Thoracic aorta (tissue), 2 donors: ENCODE measurements around the gene CLCN3. TPM values are rescaled to one million over a fixed set of nuclear protein-coding genes. Genes with fewer than 3 reads are reported as not detected.

Experiments used
- ATAC-seq: fragments of 150-250 bp; one replicate; pipeline ENCODE4 v1.8.0; 2017; ENCODE audit warnings: low read depth; ENCODE audit not compliant: insufficient number of reproducible peaks, low FRiP score
- DNase-seq: peaks from one replicate; pipeline ENCODE4 v3.0.0-alpha.2; 2020; ENCODE audit warnings: low spot score
- H3K27ac ChIP-seq, 2 donors: fragments of 200-600 bp; sonication (generic); 1 replicate in 1 of 2; 2 replicates in 1 of 2; pipeline ENCODE4 v1.5.1; 2016; ENCODE audit warnings: mild to moderate bottlenecking in 2 of 2, moderate library complexity in 2 of 2
- H3K27me3 ChIP-seq: fragments of 200-600 bp; sonication (generic); replicated peaks from 2 replicates; pipeline ENCODE4 v1.6.0; 2016; ENCODE audit warnings: mild to moderate bottlenecking; ENCODE audit not compliant: insufficient read depth
- H3K36me3 ChIP-seq: fragments of 200-600 bp; sonication (generic); one replicate; pipeline ENCODE4 v1.5.1; 2016
- H3K4me1 ChIP-seq, 2 donors: fragments of 200-600 bp; sonication (generic); 1 replicate in 1 of 2; 2 replicates in 1 of 2; pipeline versions ENCODE4 v1.5.1 to v1.6.0; 2016; ENCODE audit warnings: low read depth in 2 of 2, mild to moderate bottlenecking in 1 of 2; ENCODE audit not compliant: control insufficient read depth in 1 of 2
- H3K4me3 ChIP-seq: fragments of 200-600 bp; sonication (generic); 2 replicates; pipeline ENCODE4 v1.5.1; 2016; ENCODE audit warnings: mild to moderate bottlenecking
- H3K9me3 ChIP-seq: fragments of 200-600 bp; sonication (generic); 2 replicates; pipeline ENCODE4 v1.5.1; 2016
- total RNA-seq, 2 donors: library from RNA; depleted of rRNA; stranded (reverse); fragments of >200 nt; gene quantifications; one replicate each; pipeline versions ENCODE4 v1.1.0 to v1.2.3, GENCODE V29; 2016
- TF ChIP-seq, protein P1 (sequence below): fragments of 200-600 bp; sonication (generic); IDR thresholded peaks from one replicate; pipeline ENCODE4 v1.5.1; 2019; ENCODE audit warnings: antibody characterized with exemption

CLCN3 gene
- total RNA-seq, 2 donors from 2014 or later: 13.0 to 20.0 TPM

DNA sequence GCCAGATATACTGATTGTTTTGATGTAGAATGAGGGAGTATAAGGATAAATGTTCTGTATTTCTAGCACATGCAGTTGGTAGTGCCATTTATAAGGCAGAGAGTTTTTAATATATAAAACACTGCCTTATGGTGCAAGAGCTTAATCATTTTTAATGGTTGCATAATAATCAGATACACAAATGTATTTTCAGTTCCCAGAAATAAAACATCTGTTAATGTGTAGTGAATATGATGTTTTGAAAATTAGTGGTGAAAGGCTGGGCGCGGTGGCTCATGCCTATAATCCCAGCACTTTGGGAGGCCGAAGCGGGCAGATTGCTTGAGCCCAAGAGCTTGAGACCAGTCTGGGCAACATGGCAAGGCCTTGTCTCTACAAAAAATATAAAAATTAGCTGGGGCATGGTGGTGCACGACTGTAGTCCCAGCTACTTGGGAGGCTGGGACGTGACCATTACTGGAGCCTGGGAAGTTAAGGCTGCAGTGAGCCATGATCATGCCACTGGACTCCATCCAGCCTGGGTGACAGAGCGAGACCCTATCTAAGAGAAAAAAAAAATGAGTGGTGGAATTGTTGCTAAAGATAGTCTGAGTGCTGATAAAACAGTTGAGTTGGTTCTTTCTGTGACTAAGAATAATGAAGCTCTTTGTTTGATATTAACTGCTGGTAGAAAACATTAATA lies 29.3 kb downstream of the CLCN3 start:
- H3K36me3 ChIP-seq: no peaks in the 10 kb centered on the region
- TF ChIP-seq, protein P1, sequence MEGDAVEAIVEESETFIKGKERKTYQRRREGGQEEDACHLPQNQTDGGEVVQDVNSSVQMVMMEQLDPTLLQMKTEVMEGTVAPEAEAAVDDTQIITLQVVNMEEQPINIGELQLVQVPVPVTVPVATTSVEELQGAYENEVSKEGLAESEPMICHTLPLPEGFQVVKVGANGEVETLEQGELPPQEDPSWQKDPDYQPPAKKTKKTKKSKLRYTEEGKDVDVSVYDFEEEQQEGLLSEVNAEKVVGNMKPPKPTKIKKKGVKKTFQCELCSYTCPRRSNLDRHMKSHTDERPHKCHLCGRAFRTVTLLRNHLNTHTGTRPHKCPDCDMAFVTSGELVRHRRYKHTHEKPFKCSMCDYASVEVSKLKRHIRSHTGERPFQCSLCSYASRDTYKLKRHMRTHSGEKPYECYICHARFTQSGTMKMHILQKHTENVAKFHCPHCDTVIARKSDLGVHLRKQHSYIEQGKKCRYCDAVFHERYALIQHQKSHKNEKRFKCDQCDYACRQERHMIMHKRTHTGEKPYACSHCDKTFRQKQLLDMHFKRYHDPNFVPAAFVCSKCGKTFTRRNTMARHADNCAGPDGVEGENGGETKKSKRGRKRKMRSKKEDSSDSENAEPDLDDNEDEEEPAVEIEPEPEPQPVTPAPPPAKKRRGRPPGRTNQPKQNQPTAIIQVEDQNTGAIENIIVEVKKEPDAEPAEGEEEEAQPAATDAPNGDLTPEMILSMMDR: no peak
- peaks cover 0 to 11% of the 10 kb centered on the region in 2 donors for H3K4me1 ChIP-seq
- H3K4me3 ChIP-seq: no peak overlapping the region
- no peak for ATAC-seq
- no peak overlapping the region for H3K27ac ChIP-seq
- no peak for DNase-seq
- no peaks in the 10 kb centered on the region for H3K27me3 ChIP-seq
- H3K9me3 ChIP-seq: no peaks in the 10 kb centered on the region

DNA sequence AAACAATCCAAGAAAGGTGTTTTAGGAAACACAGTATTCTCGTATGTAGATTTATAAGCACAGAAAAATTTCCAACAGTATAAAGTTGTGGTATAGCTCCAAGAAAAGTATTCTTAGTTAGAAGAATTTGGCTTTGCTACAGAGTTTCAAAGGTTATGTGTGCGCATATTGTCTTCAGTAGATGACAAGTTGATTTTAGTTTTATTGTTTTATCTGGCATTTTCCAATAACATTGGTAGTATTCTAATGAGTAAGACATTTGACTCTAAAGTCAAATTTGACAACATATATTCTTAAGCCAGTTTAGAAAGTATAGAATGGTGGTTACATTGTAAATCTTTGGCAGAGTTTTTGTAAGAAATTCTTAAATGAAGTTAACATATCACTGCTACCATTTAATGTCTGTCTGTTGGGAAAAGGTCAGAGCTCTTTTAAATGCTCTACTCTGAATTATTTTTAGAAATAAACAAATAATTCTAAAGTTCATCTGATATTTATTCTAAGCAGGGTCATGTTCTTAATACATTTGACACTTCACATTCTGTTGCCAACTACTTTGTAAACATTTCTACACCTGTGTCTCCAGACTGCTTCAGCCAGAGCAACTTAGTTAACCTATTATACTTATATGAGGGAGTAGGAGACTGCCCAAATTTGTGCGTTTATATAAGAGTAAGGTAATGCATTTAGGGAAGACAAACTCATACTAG lies 30.0 kb downstream of the CLCN3 start:
- Histone ChIP-seq H3K27me3 (no peaks in the 10 kb centered on the region), H3K36me3 (no peaks in the 10 kb centered on the region), H3K4me1 (peaks cover 0 to 11% of the 10 kb centered on the region in 2 donors), H3K9me3 (no peaks in the 10 kb centered on the region), H3K4me3 (no peak overlapping the region), H3K27ac (no peak overlapping the region)
- TF ChIP-seq, protein P1: no peak
- no peak for DNase-seq
- no peak for ATAC-seq

DNA sequence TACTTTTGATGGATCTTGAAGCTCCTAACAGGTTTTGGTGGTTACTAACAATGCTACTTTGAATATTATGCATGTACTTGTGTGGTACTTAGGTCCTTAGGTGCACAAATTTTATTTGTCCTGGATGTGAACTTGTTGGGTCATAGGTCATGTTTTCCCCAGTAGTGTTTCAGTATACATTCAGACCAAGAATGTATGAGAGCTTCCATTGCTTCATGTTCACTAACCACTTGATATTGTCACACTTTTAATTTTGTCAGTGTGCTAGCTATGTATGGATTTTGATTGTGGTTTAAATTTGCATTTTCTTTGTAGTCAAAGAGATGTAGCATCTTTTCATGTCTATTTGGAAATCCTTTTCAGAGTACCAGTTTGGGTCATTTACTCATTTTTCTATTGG lies 32.2 kb downstream of the CLCN3 start:
- ATAC-seq: no peak
- TF ChIP-seq, protein P1: no peak

DNA sequence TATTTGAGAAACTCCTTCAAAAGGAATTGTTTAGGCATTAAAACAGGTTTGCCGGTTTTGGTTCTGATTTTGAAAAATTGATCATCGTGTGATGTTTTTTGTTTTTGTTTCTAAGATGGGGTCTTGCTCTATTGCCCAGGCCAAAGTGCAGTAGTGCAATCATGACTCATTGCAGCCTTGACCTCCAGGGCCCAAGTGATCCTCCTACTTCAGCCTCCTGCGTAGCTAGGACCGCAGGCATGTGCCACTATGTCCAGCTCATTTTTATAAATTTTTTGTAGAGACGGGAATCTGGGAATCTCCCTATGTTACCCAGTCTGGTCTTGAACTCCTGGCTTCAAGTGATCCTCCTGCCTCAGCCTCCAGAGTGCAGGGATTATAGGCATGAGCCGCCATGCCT lies 35.0 kb downstream of the CLCN3 start:
- no peak for DNase-seq
- H3K4me3 ChIP-seq: no peak overlapping the region
- H3K4me1 ChIP-seq: peaks cover 3 to 9% of the 10 kb centered on the region in 2 donors
- ATAC-seq: no peak
- H3K27ac ChIP-seq: no peak overlapping the region
- H3K9me3 ChIP-seq: no peaks in the 10 kb centered on the region
- no peaks in the 10 kb centered on the region for H3K27me3 ChIP-seq
- H3K36me3 ChIP-seq: no peaks in the 10 kb centered on the region
- TF ChIP-seq, protein P1: no peak

More for the DNA sequence above, 32.2 kb downstream of the CLCN3 start:
- no peaks in the 10 kb centered on the region for H3K36me3 ChIP-seq
- H3K27me3 ChIP-seq: no peaks in the 10 kb centered on the region
- no peak for DNase-seq
- H3K4me1 ChIP-seq: peaks cover 0 to 11% of the 10 kb centered on the region in 2 donors
- no peak overlapping the region for H3K27ac ChIP-seq
- H3K9me3 ChIP-seq: no peaks in the 10 kb centered on the region
- H3K4me3 ChIP-seq: no peak overlapping the region

DNA sequence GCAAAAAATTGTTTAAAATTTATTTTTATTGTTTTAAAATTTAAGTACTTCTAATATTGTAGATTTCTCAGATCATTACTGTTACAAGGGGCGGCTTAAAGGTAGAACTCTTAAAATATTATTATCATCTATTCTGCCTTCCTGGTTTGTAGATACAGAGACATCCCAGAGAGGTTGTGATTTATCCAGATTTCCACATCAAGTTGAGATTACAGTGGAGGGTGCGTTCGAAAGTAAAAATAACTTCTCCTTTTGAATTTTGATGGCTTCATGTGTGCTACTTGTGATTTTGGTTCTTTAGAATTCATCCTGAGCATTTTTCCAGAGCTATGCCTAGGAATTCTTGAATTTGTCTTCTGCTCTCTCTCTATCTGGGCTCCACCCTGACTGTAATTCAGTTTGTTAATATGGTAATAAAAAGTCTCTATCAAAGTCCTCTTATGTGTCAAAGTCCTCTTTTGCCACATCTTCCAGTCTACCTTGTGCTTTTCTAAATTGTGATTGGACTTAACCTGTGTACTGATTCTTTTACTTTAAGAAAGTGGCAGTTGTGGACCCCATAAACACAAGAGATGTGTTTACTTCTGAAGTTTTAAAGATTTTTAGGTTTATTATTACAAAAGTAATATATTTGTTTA lies 37.2 kb downstream of the CLCN3 start:
- ATAC-seq (no peak), DNase-seq (no peak)
- no peaks in the 10 kb centered on the region for H3K36me3 ChIP-seq
- H3K4me1 ChIP-seq: peaks cover 5 to 8% of the 10 kb centered on the region in 2 donors
- no peaks in the 10 kb centered on the region for H3K9me3 ChIP-seq
- H3K27me3 ChIP-seq: no peaks in the 10 kb centered on the region
- TF ChIP-seq, protein P1: no peak
- H3K4me3 ChIP-seq: no peak overlapping the region
- H3K27ac ChIP-seq: no peak overlapping the region
